Inferior parietal cortex (tissue), 1 donor: ENCODE data around the gene HKDC1.

Experiments used
- DNase-seq: peaks from one replicate; pipeline ENCODE4 v3.0.0-alpha.2; 2016; ENCODE audit errors: extremely low spot score

Gene HKDC1

DNA sequence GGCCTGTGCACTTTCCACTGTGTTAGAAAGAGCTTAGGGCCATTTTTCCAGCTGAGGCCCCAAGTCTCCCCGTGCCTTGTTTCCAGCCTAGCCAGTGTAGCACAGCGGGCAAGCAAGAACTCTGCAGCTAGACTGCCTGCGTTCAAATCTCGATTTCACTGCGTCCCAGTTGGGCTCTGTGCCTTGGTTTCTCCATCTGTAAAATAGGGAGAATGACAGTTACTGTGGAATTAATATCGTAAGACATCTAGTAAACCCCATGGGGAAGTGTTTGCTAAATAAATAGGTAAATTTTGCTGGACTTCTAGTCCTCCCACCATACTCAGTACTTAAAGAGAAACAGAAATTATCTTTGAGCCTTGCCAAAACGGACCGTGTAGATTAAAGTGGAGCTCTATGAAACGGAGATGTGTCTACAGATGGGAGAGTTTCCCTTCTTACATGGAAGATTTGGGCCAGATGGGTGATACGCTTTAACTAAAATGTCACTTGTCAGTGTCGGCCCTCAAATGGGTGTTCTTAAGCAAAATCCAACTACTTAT, 3.5 kb upstream of the HKDC1 start:
- DNase-seq, result no peak

DNA sequence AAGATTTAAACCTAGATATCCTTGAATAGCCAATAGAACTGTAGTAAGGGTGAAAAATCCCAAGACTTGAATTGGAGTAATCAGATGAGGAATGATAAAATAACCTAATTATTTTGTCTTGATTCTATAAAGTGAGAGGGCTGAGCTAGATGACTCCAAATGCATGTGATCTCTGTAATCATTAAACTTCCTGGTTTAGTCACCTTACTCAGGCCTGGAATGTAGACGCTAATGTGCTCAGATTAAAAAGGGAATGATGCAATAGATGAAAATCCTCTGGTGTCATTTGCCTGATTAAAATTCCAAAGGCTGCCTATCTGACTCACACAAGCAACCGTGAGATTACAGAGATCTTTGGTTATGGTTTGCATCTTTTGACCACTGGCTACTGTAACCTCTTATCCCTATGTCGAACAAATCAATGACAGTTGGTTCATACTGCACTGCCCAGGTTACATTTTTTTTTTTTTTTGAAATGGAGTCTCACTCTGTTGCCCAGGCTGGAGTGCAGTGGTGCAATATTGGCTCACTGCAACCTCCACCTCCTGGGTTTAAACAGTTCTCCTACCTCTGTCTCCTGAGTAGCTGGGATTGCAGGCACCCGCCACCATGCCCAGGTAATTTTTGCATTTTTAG, 2.9 kb upstream of the HKDC1 start:
- DNase-seq, result no peak

DNA sequence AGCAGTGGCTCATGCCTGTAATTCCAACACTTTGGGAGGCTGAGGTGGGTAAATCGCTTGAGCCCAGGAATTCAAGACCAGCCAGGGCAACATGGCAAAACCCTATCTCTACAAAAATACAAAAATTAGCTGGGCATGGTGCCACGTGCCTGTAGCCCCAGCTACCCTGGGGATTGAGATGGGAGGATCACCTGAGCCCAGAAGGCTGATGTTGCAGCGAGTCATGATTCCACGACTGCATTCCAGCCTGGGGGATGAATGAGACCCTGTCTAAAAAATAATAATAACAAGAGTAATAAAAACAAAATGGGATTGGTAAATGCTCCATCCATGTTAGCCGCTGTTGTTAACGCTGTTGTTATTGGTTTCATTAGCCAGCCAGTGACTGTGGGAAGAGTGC, 1.3 kb upstream of the HKDC1 start:
- DNase-seq, result no peak

DNA sequence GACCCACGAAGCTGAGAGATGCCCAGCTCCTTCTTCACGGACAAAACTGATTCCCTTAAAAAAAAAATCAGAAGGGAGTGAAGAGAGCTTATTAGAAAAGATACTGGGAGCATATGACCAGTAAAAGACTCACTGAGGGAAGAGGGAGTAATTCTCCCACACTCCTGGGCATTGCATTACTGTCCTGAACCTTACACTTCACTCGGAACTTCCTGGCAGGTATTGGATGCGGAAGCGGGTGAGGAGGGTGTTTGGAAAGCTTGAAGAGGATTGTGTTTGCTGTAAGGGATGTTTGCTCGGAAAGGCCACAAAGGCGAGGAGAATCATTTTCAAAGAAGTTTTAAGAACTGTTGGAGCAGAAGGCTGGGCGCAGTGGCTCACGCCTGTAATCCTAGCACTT, 375 bp downstream of the HKDC1 start:
- DNase-seq, result no peak

DNA sequence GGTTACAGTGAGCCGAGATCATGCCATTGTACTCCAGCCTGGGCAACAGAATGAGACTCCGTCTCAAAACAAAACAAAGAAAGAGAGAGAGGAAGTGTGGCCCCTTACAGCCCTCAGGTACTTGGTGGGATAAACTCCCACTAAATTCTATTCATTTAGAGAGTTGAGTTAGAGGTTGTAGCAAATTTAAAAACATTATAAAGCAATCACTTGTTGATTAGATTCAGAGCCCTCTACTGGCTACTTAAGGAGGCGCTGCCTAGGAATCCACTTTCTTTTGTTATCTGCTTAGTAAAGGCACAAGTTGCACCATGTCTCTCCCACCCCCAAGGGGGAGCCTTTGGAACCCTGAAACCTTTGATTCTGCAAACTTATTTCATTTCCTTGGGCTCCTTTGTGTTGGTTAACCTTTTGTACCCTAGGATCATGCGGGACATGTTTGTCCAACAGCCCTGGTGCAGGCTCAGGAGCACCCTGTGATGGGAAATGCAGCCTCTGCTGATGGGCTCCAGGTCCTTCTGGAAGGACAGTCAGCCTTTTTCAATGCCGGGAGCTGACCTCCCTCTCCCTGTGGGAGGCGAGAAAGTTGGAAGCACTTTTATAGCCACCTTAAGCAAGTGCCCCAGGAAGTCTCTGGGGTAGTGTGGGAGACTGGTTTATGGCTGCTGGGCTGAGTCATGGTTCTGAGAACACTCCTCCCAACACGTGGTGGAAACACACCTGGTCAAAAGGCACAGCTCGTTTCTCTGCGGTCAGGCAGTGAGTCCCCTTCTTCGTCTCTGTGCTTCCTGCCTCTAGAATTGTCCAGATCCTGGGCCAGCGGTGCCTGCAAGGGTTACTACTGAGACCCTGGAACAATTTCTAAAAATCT, 2.3 kb downstream of the HKDC1 start:
- DNase-seq, result peak; percentile 55

DNA sequence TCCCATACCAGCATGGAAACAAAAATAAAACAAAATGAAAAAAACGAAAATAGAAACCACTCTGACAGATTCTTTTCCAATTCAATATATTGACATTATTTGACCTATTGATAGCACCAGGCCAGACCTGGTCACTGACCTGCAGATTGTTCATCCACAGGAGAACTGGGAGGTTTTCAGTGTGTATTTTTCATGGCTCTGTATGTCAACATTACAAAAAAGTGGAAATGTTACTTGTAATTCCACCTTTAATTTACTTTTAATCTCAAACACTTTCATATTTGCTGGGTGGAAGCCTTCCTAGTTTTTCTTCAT, 2.9 kb downstream of the HKDC1 start:
- no peak for DNase-seq

DNA sequence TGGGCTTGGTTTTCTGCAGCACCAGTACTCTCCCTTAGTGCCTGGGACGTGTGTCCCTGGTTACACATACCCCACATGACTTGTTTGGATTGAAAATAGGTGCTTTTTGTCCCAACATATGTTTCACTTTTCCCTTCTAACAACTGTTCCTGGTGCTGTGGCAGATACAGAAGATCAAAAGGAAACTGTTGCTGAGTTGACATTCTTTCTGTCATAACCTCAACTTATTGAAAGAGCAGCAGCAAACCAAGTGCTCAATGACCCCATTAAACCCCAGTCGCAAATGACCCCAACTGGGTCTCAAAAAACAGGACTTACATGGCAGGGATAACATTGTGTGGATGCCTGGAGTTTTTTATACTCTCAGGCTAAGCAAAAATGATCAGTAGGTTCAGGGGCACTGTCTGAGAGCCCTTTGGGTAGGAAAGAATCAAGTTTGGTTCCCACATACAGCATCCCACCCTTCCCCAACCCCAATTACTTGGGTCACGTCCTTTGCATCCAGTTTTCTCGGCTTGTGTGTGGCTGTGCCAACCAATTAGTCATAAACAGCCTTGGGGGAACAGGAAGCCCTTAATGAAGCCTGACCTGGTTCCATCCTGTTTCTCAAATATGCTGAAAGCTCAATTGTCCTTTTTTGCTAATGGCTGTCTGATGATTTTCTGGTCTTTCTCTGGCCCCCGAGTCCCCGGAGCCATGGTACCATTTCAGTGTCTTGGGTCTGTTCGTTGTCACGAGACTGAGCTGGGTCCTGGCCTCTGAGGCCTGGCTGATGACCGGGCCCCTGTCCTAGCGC, 4.9 kb downstream of the HKDC1 start:
- DNase-seq, result no peak

DNA sequence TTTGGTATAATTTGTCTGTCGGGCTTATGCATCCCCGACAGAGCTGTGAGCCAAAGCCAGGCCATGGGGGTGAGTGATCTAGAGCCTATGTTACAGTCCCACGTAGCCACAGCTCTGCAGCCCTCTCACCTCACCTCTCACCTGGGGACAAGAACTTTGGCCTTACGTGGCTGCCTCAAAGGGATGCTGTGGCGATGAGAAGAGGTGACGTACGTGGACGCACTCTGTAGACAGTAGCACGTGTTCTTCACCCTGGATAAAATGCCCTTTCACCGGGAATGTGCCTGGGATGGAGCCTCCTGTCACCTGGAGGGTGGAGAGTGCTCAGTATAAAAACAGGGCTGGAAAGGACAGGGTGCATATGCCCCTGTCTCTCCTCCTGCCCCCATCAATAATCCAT, 5.5 kb downstream of the HKDC1 start:
- DNase-seq, result no peak

DNA sequence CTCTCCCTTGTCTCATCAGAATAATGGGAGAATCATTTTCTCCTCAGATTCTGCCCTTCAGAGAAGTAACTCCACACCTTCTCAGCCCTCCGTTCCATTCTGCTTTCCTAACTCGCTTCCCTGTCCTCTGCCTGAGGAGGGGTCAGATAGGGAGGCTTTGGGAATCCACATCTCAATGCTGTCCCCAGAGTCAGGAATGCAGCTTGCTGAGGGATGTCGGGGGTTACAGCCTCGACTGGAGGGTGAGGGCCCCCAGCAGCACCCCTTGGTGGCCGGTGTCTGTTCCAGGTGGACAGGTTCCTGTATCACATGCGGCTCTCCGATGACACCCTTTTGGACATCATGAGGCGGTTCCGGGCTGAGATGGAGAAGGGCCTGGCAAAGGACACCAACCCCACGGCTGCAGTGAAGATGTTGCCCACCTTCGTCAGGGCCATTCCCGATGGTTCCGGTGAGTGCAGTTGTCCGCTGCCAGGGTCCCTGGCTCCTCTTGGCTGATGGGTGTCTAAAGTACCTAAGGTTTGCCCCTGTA, 6.9 kb downstream of the HKDC1 start:
- no peak for DNase-seq

DNA sequence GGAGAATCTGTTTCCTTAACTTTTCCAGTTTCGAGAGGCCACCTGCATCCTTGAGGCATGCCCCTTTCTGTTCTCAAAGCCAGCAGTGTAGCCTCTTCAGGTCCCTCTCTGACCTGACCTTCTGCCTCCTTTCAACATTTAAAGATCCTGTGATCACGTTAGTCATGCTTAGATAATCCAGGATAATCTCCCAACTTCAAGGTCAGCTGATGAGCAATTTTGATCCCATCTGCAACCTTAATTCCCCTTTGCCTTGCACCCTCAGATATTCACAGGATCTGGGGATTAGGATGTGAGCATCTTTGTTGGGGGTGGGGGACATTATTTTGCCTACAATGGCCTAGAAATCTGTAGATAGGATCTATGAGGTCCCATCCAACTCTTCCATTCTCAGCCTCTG, 8.0 kb downstream of the HKDC1 start:
- no peak for DNase-seq

DNA sequence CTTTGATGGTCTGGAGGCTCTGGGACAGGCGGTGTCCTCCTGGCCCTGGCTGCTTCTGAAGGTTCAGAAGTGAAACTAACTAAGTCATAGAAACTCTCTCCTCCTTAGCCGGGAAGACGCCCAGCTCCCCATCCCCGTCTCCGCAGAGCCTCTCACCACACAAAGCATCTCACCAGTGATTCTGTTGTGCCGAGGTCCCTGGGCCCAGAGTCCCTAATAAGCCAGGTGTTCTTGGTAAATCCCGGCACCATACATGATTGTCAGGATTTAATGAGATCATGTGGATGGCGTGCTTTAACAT, 9.4 kb downstream of the HKDC1 start:
- no peak for DNase-seq

DNA sequence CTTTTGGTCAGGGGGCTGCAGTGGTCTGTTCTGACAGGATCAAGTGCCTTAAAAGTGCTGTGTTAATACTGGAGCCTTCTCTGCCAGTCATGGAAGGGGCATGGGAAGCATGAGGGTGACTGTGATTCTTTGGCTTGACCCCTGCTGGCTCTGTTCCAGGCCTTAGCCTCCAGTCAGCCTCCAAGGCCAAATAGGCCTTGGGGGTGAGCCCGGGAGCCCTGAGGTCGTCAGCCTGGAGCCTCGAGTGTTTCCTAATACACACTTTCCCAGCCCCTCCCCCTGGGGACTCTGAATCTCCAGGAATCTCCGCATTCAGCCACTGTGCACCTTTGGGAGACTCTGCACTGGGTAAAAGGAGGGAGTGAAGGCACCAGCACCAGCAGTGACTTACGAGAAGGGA, 10.0 kb downstream of the HKDC1 start:
- DNase-seq, result no peak

DNA sequence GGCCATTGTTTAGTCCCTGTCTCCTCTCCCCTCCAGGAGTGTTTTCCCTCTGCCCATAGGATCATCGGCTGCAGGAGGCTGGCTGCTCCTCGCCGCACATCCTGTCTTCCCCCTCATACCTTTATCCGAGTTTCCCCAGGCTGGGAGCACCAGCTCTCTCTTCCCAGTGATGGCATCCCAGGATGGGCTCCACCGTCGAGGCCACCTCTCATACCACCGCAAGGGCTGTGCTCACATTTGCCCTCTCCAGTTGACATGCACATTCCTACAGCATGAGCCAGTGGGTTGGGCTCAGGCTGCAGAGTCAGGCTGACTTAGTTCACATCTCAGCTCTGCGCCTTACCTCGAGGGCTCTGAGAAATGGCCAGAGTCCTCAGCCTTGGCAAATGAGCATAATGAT, 12.1 kb downstream of the HKDC1 start:
- no peak for DNase-seq

DNA sequence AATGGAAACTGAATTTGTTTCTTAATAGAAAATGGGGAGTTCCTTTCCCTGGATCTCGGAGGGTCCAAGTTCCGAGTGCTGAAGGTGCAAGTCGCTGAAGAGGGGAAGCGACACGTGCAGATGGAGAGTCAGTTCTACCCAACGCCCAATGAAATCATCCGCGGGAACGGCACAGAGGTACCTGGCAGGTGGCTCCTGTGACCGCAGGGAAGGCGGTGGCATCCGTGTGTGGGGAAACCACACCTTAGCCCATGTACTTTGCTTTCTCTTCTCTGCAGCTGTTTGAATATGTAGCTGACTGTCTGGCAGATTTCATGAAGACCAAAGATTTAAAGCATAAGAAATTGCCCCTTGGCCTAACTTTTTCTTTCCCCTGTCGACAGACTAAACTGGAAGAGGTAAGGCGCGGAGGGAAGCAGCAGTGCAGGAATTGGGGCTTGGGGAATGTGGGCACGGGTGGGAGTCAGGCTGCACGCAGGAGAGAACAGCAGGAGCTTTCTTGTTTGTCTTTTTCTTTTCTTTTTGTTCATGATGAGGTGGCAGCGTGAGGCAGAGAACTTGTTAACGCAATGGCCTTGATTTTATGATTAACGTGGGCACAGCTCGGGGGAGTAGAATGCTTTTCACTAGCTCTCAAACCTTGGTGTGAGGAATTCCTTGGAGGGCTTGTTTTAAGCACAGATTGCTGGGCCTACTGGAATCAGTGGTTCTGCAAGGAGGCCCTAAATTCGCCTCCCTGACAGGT, 12.8 kb downstream of the HKDC1 start:
- no peak for DNase-seq

DNA sequence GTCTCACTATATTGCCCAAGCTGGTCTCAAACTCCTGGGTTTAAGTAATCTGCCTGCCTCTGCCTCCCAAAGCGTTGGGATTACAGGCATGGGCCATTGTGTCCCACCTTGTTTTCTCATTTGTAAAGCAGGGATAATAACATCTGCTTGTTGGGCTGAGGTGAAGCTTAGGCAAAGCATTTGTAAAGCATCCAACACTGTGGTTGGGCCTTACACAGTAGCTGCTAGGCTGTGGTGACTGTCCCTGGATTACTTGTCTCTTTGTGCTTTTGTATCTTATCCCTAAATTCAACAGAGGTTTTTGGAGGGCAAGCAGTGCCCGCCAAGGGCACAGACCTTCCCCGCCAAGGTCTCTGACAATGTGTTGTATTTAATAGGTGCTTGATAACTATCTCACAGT, 14.3 kb downstream of the HKDC1 start:
- no peak for DNase-seq

DNA sequence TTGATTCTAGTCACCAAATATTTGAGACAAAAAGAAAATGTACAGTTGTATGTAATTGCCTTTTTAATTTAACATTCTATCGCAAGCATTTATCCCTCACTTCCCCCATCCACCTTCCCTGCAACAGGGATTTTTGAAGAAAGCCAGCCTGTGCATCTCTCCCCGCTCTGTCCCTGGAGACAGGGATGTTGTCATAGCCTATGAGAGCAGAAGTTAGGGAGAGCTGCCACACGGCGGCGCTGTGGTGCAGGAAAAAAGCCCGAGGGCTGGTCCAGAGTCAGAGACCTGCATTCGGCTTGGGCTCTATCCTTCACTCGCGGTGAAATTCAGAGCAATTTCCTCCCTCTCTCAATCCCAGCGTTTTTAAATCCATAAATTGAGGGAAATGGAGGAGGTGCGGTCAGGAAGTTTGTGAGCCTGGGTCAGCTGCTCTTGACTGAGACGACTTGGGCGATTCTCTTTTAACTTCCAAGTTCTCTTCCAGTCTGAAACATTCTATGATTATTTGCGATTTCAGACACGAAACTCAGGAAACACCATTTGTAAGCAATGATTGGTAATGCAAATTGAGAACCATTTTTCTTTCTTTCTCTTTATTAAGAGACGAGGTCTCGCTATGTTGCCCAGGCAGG, 17.5 kb downstream of the HKDC1 start:
- peak; percentile 96 for DNase-seq

DNA sequence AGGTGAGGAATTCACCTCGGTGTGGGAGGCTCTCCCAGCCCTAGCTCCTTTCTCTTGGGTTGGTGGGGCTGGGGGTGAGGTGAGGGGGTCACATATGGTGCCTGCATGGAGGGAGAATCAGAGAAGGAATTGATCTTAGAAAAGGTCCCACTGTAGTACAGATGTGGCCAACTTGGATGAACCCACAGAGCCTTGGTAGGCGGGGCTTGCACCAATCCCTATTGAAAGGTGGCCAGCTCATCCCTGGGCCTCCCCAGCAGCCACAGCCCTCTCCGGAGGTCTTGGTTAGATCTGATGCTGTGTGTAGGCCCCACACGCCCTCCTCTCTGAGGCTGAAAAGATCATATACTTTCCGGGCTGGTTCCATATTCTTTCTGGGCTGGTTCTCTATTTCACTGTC, 19.0 kb downstream of the HKDC1 start:
- DNase-seq, result no peak

DNA sequence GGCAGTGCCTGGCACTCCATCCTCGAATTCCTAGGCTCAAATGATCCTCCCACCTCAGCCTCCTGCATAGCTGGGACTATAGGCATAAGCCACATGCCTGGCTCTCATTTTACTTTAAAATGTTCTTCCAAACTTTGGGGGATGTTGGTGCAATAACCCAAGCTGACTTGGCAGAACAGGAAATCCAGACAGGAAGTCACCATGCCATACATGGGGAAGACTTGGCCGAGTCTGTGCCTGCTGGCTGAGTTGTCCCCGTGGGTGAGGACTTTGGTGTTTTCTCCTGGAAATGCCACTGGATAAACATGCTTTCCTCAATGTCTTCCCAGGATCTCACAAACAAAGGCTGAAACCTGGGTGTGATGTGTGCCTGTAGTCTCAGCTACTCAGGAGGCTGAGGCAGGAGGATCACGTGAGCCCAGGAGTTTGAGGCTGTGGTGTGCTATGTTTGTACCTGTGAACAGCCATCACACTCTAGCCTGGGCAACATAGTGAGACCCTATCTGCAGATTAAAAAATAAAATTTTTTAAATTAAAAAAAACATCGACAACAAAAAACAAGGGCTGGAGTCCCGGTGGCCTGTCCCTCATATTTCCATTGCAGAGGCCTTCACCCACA, 19.8 kb downstream of the HKDC1 start:
- DNase-seq, result no peak

DNA sequence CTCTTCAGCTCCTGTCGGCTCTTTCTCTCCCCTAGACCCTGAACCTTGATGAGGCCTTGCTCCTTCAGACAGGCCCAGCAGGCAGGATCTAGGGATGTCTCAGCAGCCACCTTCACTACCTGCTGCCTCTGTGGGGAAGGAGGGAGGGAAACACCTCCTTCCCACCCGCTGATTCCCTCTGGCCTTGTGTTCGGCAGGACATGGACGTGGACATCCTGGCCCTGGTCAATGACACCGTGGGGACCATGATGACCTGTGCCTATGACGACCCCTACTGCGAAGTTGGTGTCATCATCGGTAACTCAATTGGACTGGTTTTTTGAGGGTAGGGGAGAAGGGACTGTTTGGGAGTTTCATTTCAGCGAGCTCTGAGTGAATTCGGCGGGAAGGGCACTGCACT, 20.3 kb downstream of the HKDC1 start:
- no peak for DNase-seq

DNA sequence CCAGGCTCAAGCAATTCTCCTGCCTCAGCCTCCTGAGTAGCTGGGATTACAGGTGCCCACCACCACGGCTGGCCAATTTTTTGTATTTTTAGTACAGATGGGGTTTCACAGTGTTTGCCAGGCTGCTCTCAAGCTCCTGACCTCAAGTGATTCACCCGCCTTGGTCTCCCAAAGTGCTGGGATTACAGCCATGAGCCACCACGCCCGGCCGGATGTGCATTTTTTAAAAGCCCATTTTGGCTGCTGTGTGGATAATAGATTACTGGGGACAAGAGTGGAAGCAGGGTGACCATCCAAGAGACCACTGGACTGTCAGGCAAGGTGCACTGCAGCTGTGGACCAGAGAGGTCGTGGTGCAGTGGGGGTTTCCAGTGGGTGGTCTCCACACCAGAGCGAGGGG, 21.4 kb downstream of the HKDC1 start:
- DNase-seq, result no peak
